Measurements from ENCODE around the gene BRI3. TPM values are rescaled to one million over a fixed set of nuclear protein-coding genes. Genes with fewer than 3 reads are reported as not detected.

The BRI3 gene
- total and polyA plus RNA-seq, 9 of the 15 experiments (the other 6 are each of a cell fraction or from before 2014, with no cell fraction given): 4.3 to 57.4 (median 18.6) TPM

DNA sequence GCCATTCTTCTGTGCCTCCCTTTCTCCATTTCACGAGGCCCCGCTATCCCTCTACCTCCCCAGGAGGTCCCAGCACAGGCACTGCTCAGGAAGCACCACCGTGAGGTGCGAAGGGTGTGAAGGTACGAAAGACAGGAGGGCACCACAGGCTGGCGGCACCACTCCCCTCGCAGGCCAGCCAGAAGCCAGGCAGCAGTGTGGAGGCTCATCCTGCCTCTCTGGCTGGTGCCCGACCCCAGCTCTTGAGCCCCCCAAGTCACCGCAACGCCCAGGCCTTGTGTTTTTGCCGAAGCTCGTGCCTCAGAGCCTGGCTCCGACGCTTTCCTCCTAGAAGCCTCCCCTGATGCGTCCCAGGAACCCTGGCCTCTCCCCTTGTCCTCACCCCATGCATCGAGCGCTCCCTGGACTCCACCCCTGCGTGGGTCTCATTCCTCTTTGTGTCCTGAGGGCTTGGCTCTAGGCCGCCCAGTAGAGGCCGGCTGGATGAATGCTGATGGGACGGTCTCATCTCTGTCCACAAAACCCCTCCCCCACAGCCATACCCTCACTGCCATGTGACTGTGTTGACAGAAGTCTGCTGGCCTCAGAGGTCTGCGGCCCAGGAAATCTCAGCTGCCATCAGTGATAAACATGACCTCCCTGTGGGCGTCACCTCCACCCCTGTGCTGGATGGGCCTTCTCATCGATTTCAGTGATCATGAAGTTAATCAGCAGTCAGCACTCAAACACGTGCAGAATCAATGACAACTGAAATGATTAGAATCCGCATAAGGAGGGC lies 19.3 kb downstream of the BRI3 start:
- peak; percentile 70 for FAIRE-seq
- Histone ChIP-seq H3K36me3 (ENCODE audit: control insufficient read depth, insufficient read depth, low read length) (peaks cover 20% of the 10 kb centered on the region), H4K20me1 (replicated peaks; ENCODE audit: control insufficient read depth, insufficient read depth, low read length) (peaks cover 3% of the 10 kb centered on the region), H3K9me1 (ENCODE audit: control insufficient read depth, insufficient read depth, low read length) (no peaks in the 10 kb centered on the region), H3K4me1 (replicated peaks in 1 of 2; ENCODE audit: control insufficient read depth in 2 of 2, insufficient read depth in 2 of 2, low read length in 2 of 2) (peaks cover 0 to 27% of the 10 kb centered on the region in 2 experiments; a peak in 3 of 5 replicates), H3K4me2 (ENCODE audit: insufficient read depth, low read length) (no peak overlapping the region), H3K27me3 (ENCODE audit: control insufficient read depth in 2 of 2, insufficient read depth in 2 of 2, low read length in 2 of 2) (peaks cover 3 to 36% of the 10 kb centered on the region in 2 experiments; a peak in 3 of 5 replicates), H2AFZ (ENCODE audit: low read depth, low read length) (no peak overlapping the region), H3K27ac (ENCODE audit: extremely low read depth, low read depth, low read length) (no peak overlapping the region), H3K79me2 (ENCODE audit: control insufficient read depth, insufficient read depth, low read length) (no peaks in the 10 kb centered on the region), H3K4me3 (no peak overlapping the region), H3K9me3 (replicated peaks; ENCODE audit: control insufficient read depth, insufficient read depth, low read depth, low read length) (no peaks in the 10 kb centered on the region), H3K9ac (ENCODE audit: insufficient read depth in 1 of 2, low read depth in 2 of 2, low read length in 2 of 2) (peak overlapping the region in 1 of 2 experiments; percentile 55; a peak in 2 of 4 replicates)
- WGBS (ENCODE audit: insufficient coverage, low coverage, missing lambda C conversion rate): 38% methylated on average over 26 of the region's 26 CpGs
- peak in 3 of 4 experiments; percentile 50 to 68 (median 61) for DNase-seq (ENCODE audit: extremely low read depth in 1 of 4, low spot score in 3 of 4)
- CTCF ChIA-PET (ENCODE audit: low intra/inter-chr PET ratio): interaction anchor here (0.6 kb wide), 1 partner anchor 97 kb away, joined by 4 read pairs; no protein-coding TSS in a partner anchor
- BruUV-seq (replicated peaks): no TSS peak
- POLR2A ChIA-PET: interaction anchor here (1.1 kb wide), 1 partner anchor 20 kb away, joined by 4 read pairs; no protein-coding TSS in a partner anchor
- in situ Hi-C loops (cut with MboI) (loop anchor here (5.0 kb wide), 1 partner anchor 107 kb away; no protein-coding TSS in a partner anchor), intact Hi-C loops (cut with micrococcal nuclease) (no loop called here)
- ATAC-seq: peak; percentile 71
- TF ChIP-seq, protein P1, sequence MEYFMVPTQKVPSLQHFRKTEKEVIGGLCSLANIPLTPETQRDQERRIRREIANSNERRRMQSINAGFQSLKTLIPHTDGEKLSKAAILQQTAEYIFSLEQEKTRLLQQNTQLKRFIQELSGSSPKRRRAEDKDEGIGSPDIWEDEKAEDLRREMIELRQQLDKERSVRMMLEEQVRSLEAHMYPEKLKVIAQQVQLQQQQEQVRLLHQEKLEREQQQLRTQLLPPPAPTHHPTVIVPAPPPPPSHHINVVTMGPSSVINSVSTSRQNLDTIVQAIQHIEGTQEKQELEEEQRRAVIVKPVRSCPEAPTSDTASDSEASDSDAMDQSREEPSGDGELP (CRISPR knock-in tag; IDR thresholded peaks at IDR 0.05; ENCODE audit: borderline replicate concordance): peak; percentile 52; the same call in 1 of the 2 replicates
- peak; percentile 53 for TF ChIP-seq CREM (IDR thresholded peaks at IDR 0.05; ENCODE audit: low read depth)
- peak; percentile 56 for TF ChIP-seq ATF7 (IDR thresholded peaks at IDR 0.05)
- TF ChIP-seq SOX6 (IDR thresholded peaks at IDR 0.05): peak; percentile 21; the same call in 1 of the 2 replicates
- peak in 1 of 2 experiments; percentile 71; a peak in 2 of 4 replicates for TF ChIP-seq HDAC1 (IDR thresholded peaks at IDR 0.05)
- no peak for TF ChIP-seq HOXB6 (CRISPR knock-in tag; IDR thresholded peaks at IDR 0.05; ENCODE audit: borderline replicate concordance)
- TF ChIP-seq, protein P2, sequence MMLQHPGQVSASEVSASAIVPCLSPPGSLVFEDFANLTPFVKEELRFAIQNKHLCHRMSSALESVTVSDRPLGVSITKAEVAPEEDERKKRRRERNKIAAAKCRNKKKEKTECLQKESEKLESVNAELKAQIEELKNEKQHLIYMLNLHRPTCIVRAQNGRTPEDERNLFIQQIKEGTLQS (IDR thresholded peaks at IDR 0.05): 0 out of 2 replicates have a peak, but pooled peaks have one; percentile 7
- TF ChIP-seq, protein P2 (CRISPR knock-in tag; conservative IDR thresholded peaks at IDR 0.05): no peak
- peak; percentile 53 for TF ChIP-seq CBFA2T2 (conservative IDR thresholded peaks at IDR 0.05)
- TF ChIP-seq KDM1A (IDR thresholded peaks at IDR 0.05): peak; percentile 79 to 86
- TF ChIP-seq TCF3 (CRISPR knock-in tag; IDR thresholded peaks at IDR 0.05): peak; percentile 54
- TF ChIP-seq CBFA2T3 (IDR thresholded peaks at IDR 0.05): peak; percentile 69
- TF ChIP-seq NR2F6 (CRISPR knock-in tag; IDR thresholded peaks at IDR 0.05): no peak
- TF ChIP-seq NR2C2 (CRISPR knock-in tag; IDR thresholded peaks at IDR 0.05): no peak
- TF ChIP-seq NR2C2 (tag; IDR thresholded peaks at IDR 0.05): peak; percentile 49; the same call in 1 of the 2 replicates
- peak; percentile 84 for TF ChIP-seq FOXJ2 (tag; IDR thresholded peaks at IDR 0.05)
- peak; percentile 32; the same call in 1 of the 2 replicates for TF ChIP-seq SMARCA4 (IDR thresholded peaks at IDR 0.05)
- TF ChIP-seq RAD51 (IDR thresholded peaks at IDR 0.05; ENCODE audit: borderline replicate concordance, low read depth): peak; percentile 43; the same call in 1 of the 2 replicates
- TF ChIP-seq FOXA3 (CRISPR knock-in tag; conservative IDR thresholded peaks at IDR 0.05 in 1 of 2, IDR thresholded peaks at IDR 0.05 in 1 of 2): peak in 1 of 2 experiments; percentile 69; a peak in 2 of 4 replicates
- no peak for TF ChIP-seq POLR2AphosphoS5 (IDR thresholded peaks at IDR 0.05; ENCODE audit: control insufficient read depth, insufficient read depth, low read depth, low read length)
- TF ChIP-seq SMAD4 (CRISPR knock-in tag; conservative IDR thresholded peaks at IDR 0.05): 0 out of 2 replicates have a peak, but pooled peaks have one; percentile 39
- TF ChIP-seq CTBP1 (IDR thresholded peaks at IDR 0.05; ENCODE audit: borderline replicate concordance): peak; percentile 88
